KOPT-K1 (cell line): ENCODE results near the gene HAUS7.

Experiments used
- H3K27ac ChIP-seq: fragments of 200-600 bp; sonication (generic); 2 replicates; pipeline ENCODE4 v1.5.1; 2016; ENCODE audit warnings: antibody characterized with exemption, mild to moderate bottlenecking, low read depth, low read length; ENCODE audit not compliant: poor library complexity, severe bottlenecking
- H3K36me3 ChIP-seq: fragments of 200-600 bp; sonication (generic); 2 replicates; pipeline ENCODE4 v1.5.1; 2017; ENCODE audit warnings: antibody characterized with exemption, mild to moderate bottlenecking, low read length, moderate library complexity; ENCODE audit not compliant: insufficient read depth
- H3K9me3 ChIP-seq: fragments of 200-600 bp; sonication (generic); 2 replicates; pipeline ENCODE4 v1.5.1; 2017; ENCODE audit warnings: antibody characterized with exemption, low read length, mild to moderate bottlenecking; ENCODE audit not compliant: insufficient read depth, poor library complexity, severe bottlenecking

Gene HAUS7

GRCh38 chrX:153433161-153433680, 37.2 kb downstream of the HAUS7 start:
- H3K9me3 ChIP-seq: no peaks in the 10 kb centered on the region
- H3K36me3 ChIP-seq: no peaks in the 10 kb centered on the region
- no peak overlapping the region for H3K27ac ChIP-seq

GRCh38 chrX:153430796-153431195, 39.6 kb downstream of the HAUS7 start:
- no peak overlapping the region for H3K27ac ChIP-seq
- H3K9me3 ChIP-seq: no peaks in the 10 kb centered on the region
- no peaks in the 10 kb centered on the region for H3K36me3 ChIP-seq

- Histone ChIP-seq H3K9me3 (no peaks in the 10 kb centered on the region), H3K36me3 (no peaks in the 10 kb centered on the region), H3K27ac (no peak overlapping the region)
Observed at GRCh38 chrX:153426204-153426603, 44.2 kb downstream of the HAUS7 start.

- Histone ChIP-seq H3K9me3 (no peaks in the 10 kb centered on the region), H3K36me3 (no peaks in the 10 kb centered on the region), H3K27ac (no peak overlapping the region)
Observed at GRCh38 chrX:153423652-153424051, 46.7 kb downstream of the HAUS7 start.

- Histone ChIP-seq H3K36me3 (no peaks in the 10 kb centered on the region), H3K9me3 (no peaks in the 10 kb centered on the region), H3K27ac (no peak overlapping the region)
Observed at GRCh38 chrX:153421856-153422255, 48.5 kb downstream of the HAUS7 start.

GRCh38 chrX:153420851-153421599, 49.4 kb downstream of the HAUS7 start:
- Histone ChIP-seq H3K9me3 (no peaks in the 10 kb centered on the region), H3K27ac (no peak overlapping the region), H3K36me3 (no peaks in the 10 kb centered on the region)

GRCh38 chrX:153417637-153418036, 52.7 kb downstream of the HAUS7 start:
- Histone ChIP-seq H3K27ac (no peak overlapping the region), H3K36me3 (no peaks in the 10 kb centered on the region), H3K9me3 (no peaks in the 10 kb centered on the region)

- H3K36me3 ChIP-seq: no peaks in the 10 kb centered on the region
- no peak overlapping the region for H3K27ac ChIP-seq
- H3K9me3 ChIP-seq: no peaks in the 10 kb centered on the region
Observed at GRCh38 chrX:153416781-153417450, 53.5 kb downstream of the HAUS7 start.

- Histone ChIP-seq H3K36me3 (no peaks in the 10 kb centered on the region), H3K27ac (no peak overlapping the region), H3K9me3 (no peaks in the 10 kb centered on the region)
Observed at GRCh38 chrX:153414856-153415510, 55.4 kb downstream of the HAUS7 start.

GRCh38 chrX:153413731-153414130, 56.6 kb downstream of the HAUS7 start:
- Histone ChIP-seq H3K36me3 (no peaks in the 10 kb centered on the region), H3K27ac (no peak overlapping the region), H3K9me3 (no peaks in the 10 kb centered on the region)

GRCh38 chrX:153412746-153413720, 57.3 kb downstream of the HAUS7 start:
- no peak overlapping the region for H3K27ac ChIP-seq
- H3K9me3 ChIP-seq: no peaks in the 10 kb centered on the region
- H3K36me3 ChIP-seq: no peaks in the 10 kb centered on the region

- Histone ChIP-seq H3K36me3 (no peaks in the 10 kb centered on the region), H3K9me3 (no peaks in the 10 kb centered on the region), H3K27ac (no peak overlapping the region)
Observed at GRCh38 chrX:153411988-153412574, 58.3 kb downstream of the HAUS7 start.

- Histone ChIP-seq H3K9me3 (no peaks in the 10 kb centered on the region), H3K36me3 (no peaks in the 10 kb centered on the region), H3K27ac (no peak within 1 kb of the TSS)
Observed at GRCh38 chrX:153411255-153411987, 59.0 kb downstream of the HAUS7 start, which contains the start of gene ZFP92. Gene ZFP92 (plus strand): TSS chrX:153411472. CDS start chrX:153418323, 6,851 bp downstream.

GRCh38 chrX:153410888-153411254, 59.5 kb downstream of the HAUS7 start:
- Histone ChIP-seq H3K9me3 (no peaks in the 10 kb centered on the region), H3K27ac (no peak overlapping the region), H3K36me3 (no peaks in the 10 kb centered on the region)
